ENCODE measurements around the gene MLN.

GRCh38 chr6:33769248-33769821 is 34.5 kb downstream of the MLN start:
- TF ChIP-seq ZFP3 (CRISPR knock-in tag; IDR thresholded peaks at IDR 0.05) (no peak), OSR1 (CRISPR knock-in tag; IDR thresholded peaks at IDR 0.05) (no peak), ZNF8 (CRISPR knock-in tag; IDR thresholded peaks at IDR 0.05) (no peak), TCF4 (CRISPR knock-in tag; IDR thresholded peaks at IDR 0.05; ENCODE audit: borderline replicate concordance) (no peak), PATZ1 (CRISPR knock-in tag; IDR thresholded peaks at IDR 0.05; ENCODE audit: borderline replicate concordance) (no peak), RARB (CRISPR knock-in tag; IDR thresholded peaks at IDR 0.05) (no peak), ARNTL (CRISPR knock-in tag; IDR thresholded peaks at IDR 0.05; ENCODE audit: borderline replicate concordance, low read depth) (no peak), CSRNP3 (CRISPR knock-in tag; IDR thresholded peaks at IDR 0.05) (no peak), ZFP30 (CRISPR knock-in tag; IDR thresholded peaks at IDR 0.05) (no peak), TSHZ2 (CRISPR knock-in tag; IDR thresholded peaks at IDR 0.05) (no peak)
